HG03135 (cell line): ENCODE results near the gene UCK1.
"Not testable (repeated sequence)": the region's sequence is repeated elsewhere in the genome, so short reads cannot be mapped to it uniquely, and the experiment has no call there.

Source experiments
- ATAC-seq: cut with Tn5 transposase; IDR thresholded peaks from one replicate; pipeline ENCODE4 v1.9.1; 2021; ENCODE audit warnings: mild to moderate bottlenecking, moderate library complexity; ENCODE audit not compliant: unreplicated experiment

UCK1 gene

DNA sequence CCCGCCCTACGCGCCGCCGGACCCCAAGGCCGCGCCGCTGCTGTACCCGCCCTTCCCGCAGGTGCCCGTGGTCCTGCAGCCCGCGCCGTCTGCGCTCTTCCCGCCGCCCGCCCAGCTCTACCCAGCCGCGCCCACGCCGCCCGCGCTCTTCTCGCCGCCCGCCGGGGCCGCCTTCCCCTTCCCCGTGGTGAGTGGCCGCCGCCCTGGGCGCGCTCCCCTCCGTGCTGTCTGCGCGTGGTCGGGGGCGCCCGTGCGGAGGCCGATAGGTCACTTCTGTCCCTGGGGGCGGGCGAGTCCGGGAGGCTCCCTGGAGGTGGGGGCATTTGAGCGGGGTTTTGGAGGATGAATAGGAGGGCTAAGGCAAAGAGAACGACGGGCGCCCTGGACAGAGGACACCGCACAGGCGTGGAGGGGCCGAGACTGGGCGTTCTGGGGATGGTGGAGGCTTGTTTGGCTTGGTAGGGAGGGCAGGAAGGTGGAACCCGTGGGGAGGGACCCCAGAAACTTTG is 23.8 kb upstream of the UCK1 start:
- no peak for ATAC-seq

DNA sequence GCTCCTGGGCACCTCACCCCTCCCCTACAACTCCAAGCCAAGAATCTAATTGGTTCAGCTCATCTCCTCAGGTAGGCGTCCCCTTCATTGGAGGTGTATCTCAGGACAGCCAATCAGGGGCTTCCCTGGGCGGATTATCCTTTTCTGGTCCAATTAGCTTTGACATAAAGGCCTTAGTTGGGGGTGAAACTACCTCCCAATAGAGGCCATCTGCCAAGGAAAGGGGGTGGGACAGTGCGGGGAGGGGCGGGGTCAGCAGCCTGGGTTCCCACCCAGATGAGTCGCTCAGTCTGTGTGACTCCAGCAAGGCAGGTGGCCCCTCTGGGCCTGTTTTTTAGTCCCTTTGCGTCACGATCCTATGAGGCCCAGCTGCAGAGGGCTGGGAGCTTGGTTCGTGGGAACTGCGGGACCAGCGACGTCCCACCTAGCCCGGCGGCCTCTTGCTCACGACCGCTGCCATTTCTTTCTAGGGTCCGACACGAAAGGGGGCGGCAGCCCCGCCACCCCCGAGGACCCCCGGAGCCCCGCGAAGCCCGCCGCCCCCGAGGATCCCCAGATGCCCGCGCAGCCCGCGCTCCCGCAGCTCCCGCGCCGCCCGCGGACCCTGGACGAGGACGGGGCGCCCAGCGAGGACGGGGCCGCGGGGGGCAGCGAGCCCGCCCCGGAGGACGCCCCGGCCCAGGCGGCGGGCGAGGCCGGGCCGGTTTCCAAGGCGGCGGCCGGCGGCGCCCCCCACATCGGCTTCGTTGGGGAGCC is 23.2 kb upstream of the UCK1 start:
- ATAC-seq = no peak

DNA sequence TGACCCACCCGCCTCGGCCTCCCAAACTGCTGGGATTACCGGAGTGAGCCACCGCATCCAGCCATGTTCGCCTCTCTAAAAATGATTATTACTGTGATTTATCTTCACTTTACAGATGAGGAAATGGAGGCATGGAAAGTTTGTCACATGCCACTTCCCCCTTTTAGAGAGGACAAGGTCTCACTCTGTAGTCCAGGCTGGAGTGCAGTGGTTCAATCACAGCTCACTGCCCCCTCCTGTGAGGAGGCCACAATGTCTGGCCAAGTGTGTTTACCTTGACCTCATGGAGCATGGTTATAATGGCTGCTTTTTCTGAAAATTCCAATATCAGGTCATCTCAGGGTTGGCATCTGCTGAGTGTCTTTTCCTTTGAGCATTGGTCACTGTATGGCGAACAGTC is 21.0 kb upstream of the UCK1 start:
- no peak for ATAC-seq

DNA sequence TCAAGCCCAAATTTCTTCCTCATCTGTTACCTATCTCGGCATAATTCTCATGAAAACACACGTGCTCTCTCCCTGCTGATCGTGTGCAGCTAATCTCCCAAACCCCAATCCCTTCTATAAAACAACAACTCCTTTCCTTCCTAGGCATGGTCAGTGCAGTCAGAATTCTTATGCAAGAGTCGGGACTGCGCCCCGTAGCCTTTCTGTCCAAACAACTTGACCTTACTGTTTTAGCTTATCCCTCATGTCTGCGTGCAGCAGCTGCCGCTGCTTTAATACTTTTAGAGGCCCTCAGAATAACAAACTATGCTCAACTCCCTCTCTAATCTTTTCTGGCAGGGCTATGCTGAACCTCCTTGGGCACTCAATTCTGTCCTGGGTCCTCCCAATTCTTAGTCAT is 19.4 kb upstream of the UCK1 start:
- not testable (repeated sequence) for ATAC-seq

DNA sequence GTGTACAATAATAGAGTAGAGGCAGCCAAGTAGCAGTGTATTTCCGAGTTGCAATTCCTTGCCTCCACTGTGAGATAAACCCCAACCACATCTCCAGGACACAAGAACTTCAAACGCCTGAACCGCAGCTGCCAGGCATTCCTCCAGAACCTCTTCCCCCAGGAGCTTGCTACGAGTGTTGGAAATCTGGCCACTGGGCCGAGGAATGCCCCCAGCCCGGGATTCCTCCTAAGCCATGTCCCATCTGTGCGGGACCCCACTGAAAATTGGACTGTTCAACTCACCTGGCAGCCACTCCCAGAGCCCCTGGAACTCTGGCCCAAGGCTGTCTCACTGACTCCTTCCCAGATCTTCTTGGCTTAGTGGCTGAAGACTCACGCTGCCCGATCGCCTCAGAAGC is 18.1 kb upstream of the UCK1 start:
- not testable (repeated sequence) for ATAC-seq

DNA sequence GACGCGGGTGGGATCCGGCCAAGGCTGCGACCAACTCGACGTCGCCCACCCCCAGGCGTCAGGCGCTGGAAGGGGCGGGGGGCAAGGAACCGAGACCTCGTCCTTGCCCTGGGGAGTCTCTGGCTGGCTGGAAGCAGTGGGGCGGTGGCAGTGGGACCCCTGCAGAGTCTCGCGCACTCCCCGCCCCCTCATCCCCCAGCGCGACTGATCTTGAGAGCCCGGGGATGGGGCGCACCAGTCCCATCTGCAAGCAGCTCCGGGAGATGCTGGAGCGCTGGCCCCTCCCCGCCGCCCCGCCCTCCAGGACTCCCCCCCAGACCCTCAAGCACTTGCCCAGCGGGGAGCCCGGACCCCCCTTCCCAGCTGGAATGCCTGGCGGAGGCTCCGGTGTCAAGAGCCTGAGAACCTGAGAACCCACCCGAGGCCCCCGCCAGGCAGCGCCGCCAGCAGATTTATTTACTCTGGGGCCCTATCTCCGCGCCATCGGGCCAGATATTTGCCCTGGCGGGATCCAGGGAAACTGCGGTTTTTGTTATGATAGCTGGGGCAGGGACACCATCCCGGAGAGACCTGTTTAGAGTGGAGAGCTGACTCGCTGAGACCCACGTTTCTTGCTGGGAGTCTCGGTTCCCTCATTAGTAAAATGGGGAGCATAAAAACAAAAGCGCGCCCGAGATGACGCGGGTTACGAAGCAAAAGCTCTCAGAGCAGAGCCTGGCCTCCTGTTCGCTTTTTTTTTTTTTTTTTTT is 15.4 kb upstream of the UCK1 start:
- no peak for ATAC-seq

DNA sequence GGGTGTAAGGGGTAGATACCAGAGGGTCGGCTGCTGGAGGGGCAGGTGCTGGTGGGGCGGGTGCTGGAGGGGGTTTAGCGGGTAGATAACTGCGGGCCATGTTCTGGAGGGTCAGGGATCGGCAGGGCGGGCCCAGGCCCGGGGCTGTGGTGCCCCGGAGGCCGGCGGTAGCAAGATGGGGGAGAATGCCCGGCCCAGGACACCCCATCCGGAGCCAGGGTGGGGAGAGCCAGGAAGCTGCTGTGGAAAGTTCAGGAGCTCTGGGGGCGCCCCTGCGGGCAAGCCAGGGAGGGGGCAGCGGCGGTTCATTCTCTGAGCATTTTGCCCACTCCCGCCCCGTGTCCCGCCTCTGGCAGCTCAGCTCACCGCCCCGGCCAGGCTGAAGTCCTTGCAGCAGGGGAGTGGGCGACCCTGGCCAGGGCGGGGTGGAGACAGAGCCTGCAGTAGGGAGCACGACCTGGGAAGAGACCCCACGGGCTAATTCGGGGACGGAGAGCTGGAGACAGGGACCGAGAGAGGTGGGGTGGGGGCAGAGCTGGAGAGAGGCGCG is 14.8 kb upstream of the UCK1 start:
- ATAC-seq = no peak

- no peak for ATAC-seq
Observed at GRCh38 chr9:131545003-131545785, 14.1 kb upstream of the UCK1 start, which contains the start of gene PRRT1B. TSS of gene PRRT1B (plus strand) at chr9:131545523. CDS start at chr9:131545616, 93 bp downstream.

GRCh38 chr9:131543141-131543540 is 12.1 kb upstream of the UCK1 start:
- ATAC-seq = no peak

GRCh38 chr9:131539223-131539923 is 8.3 kb upstream of the UCK1 start:
- no peak for ATAC-seq

DNA sequence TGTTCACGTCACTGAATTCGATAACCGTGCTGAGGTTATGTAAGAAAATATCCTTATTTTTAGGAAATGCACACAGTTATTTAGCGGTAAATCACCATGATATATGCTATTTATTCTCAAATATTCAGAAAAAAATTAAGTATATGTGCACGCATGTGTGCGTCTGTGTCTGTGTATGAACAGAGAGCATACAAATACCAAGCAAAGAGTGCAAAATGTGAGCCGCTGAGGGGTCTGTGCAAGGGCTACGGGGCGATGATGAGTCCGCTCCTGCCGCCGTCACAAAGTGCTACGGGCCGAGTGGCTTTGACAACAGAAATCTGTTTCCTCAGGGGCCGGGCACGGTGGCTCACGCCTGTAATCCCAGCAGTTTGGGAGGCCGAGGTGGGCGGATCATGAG is 6.9 kb upstream of the UCK1 start:
- ATAC-seq = no peak

- no peak for ATAC-seq
Observed at GRCh38 chr9:131534721-131535237, 3.7 kb upstream of the UCK1 start.

GRCh38 chr9:131530546-131530919 is 530 bp downstream of the UCK1 start:
- ATAC-seq = peak; percentile 23

- no peak for ATAC-seq
Observed at GRCh38 chr9:131529597-131530545, 1.2 kb downstream of the UCK1 start.

GRCh38 chr9:131528886-131529505 is 2.1 kb downstream of the UCK1 start:
- ATAC-seq = no peak

DNA sequence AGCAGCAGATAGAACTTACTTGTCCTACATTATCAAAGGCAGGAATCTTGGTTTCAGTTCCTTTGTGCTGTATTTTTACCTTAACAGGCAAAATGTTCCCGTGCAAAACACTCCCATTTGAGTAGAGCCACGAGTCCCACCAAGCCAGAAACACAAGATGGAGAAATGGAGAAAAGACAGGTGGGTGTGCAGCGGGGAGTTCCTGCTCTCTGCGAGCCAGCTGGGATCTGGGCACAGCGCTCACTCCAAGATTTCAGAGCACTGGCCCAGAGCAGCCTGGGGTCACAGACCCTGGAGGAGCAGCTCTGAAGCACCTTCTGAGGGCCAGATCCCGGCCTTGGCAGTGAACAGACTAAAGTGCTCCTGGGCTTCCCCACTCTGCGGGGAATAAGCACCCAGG is 2.9 kb downstream of the UCK1 start:
- no peak for ATAC-seq

GRCh38 chr9:131525643-131526565 is 5.2 kb downstream of the UCK1 start:
- no peak for ATAC-seq
